ENCODE results near the gene DCST1.

Gene DCST1

GRCh38 chr1:155009742-155010141 lies 23.9 kb upstream of the DCST1 start:
- H3K36me3 ChIP-seq (ENCODE audit: low read length): no peaks in the 10 kb centered on the region
- H3K27me3 ChIP-seq (ENCODE audit: low read length): no peaks in the 10 kb centered on the region
- TF ChIP-seq EZH2phosphoT487 (conservative IDR thresholded peaks at IDR 0.05; ENCODE audit: low read length): no peak
- no peak for TF ChIP-seq CTCF (IDR thresholded peaks at IDR 0.05; ENCODE audit: insufficient read depth, low read length, poor library complexity, severe bottlenecking)
- no peak overlapping the region for H3K4me3 ChIP-seq (ENCODE audit: insufficient read depth, low read length, poor library complexity, severe bottlenecking)
- H3K79me2 ChIP-seq (ENCODE audit: insufficient read depth, low read length): no peaks in the 10 kb centered on the region
- no peaks in the 10 kb centered on the region for H3K9me2 ChIP-seq (replicated peaks; ENCODE audit: insufficient read depth, low read length)
- no peaks in the 10 kb centered on the region for H4K20me1 ChIP-seq (ENCODE audit: low read depth, low read length)
- no peak overlapping the region for H3K9ac ChIP-seq (ENCODE audit: low read length)
- H2AFZ ChIP-seq (ENCODE audit: low read depth, low read length, severe bottlenecking): no peak overlapping the region
- H3K27ac ChIP-seq (ENCODE audit: low read depth, low read length): no peak overlapping the region
- no peak overlapping the region for H3K4me2 ChIP-seq (ENCODE audit: low read depth, low read length, poor library complexity, severe bottlenecking)
- H3F3A ChIP-seq (ENCODE audit: insufficient read depth): no peaks in the 10 kb centered on the region
- H3K9me3 ChIP-seq (ENCODE audit: insufficient read depth, low read length): no peaks in the 10 kb centered on the region

GRCh38 chr1:155010211-155010918 lies 23.3 kb upstream of the DCST1 start:
- no peak overlapping the region for H3K4me3 ChIP-seq (ENCODE audit: insufficient read depth, low read length, poor library complexity, severe bottlenecking)
- H3K27me3 ChIP-seq (ENCODE audit: low read length): no peaks in the 10 kb centered on the region
- H3K36me3 ChIP-seq (ENCODE audit: low read length): no peaks in the 10 kb centered on the region
- no peak overlapping the region for H2AFZ ChIP-seq (ENCODE audit: low read depth, low read length, severe bottlenecking)
- no peaks in the 10 kb centered on the region for H3F3A ChIP-seq (ENCODE audit: insufficient read depth)
- H3K27ac ChIP-seq (ENCODE audit: low read depth, low read length): no peak overlapping the region
- no peaks in the 10 kb centered on the region for H3K79me2 ChIP-seq (ENCODE audit: insufficient read depth, low read length)
- no peaks in the 10 kb centered on the region for H3K9me2 ChIP-seq (replicated peaks; ENCODE audit: insufficient read depth, low read length)
- H3K4me2 ChIP-seq (ENCODE audit: low read depth, low read length, poor library complexity, severe bottlenecking): no peak overlapping the region
- no peak overlapping the region for H3K9ac ChIP-seq (ENCODE audit: low read length)
- no peaks in the 10 kb centered on the region for H3K9me3 ChIP-seq (ENCODE audit: insufficient read depth, low read length)
- no peak for TF ChIP-seq CTCF (IDR thresholded peaks at IDR 0.05; ENCODE audit: insufficient read depth, low read length, poor library complexity, severe bottlenecking)
- TF ChIP-seq EZH2phosphoT487 (conservative IDR thresholded peaks at IDR 0.05; ENCODE audit: low read length): no peak
- no peaks in the 10 kb centered on the region for H4K20me1 ChIP-seq (ENCODE audit: low read depth, low read length)

- no peak overlapping the region for H3K4me2 ChIP-seq (ENCODE audit: low read depth, low read length, poor library complexity, severe bottlenecking)
- H3K27me3 ChIP-seq (ENCODE audit: low read length): no peaks in the 10 kb centered on the region
- H3K4me3 ChIP-seq (ENCODE audit: insufficient read depth, low read length, poor library complexity, severe bottlenecking): no peak overlapping the region
- no peak overlapping the region for H3K27ac ChIP-seq (ENCODE audit: low read depth, low read length)
- no peak overlapping the region for H3K9ac ChIP-seq (ENCODE audit: low read length)
- H3K79me2 ChIP-seq (ENCODE audit: insufficient read depth, low read length): no peaks in the 10 kb centered on the region
- H3K9me3 ChIP-seq (ENCODE audit: insufficient read depth, low read length): no peaks in the 10 kb centered on the region
- TF ChIP-seq EZH2phosphoT487 (conservative IDR thresholded peaks at IDR 0.05; ENCODE audit: low read length) (no peak), CTCF (IDR thresholded peaks at IDR 0.05; ENCODE audit: insufficient read depth, low read length, poor library complexity, severe bottlenecking) (no peak)
- H3K9me2 ChIP-seq (replicated peaks; ENCODE audit: insufficient read depth, low read length): no peaks in the 10 kb centered on the region
- no peak overlapping the region for H2AFZ ChIP-seq (ENCODE audit: low read depth, low read length, severe bottlenecking)
- H3F3A ChIP-seq (ENCODE audit: insufficient read depth): no peaks in the 10 kb centered on the region
- H3K36me3 ChIP-seq (ENCODE audit: low read length): no peaks in the 10 kb centered on the region
- no peaks in the 10 kb centered on the region for H4K20me1 ChIP-seq (ENCODE audit: low read depth, low read length)
These were observed 22.6 kb upstream of the DCST1 start for GRCh38 chr1:155011004-155011416.
